Bronchial epithelial cell (primary cell): ENCODE results near the gene NUPR1. TPM values are rescaled to one million over a fixed set of nuclear protein-coding genes. Genes with fewer than 3 reads are reported as not detected.

ENCODE experiments used
- DNase-seq: peaks from one replicate; pipeline ENCODE4 v3.0.0-alpha.2; 2010; ENCODE audit warnings: low read depth
- FAIRE-seq: peaks from 2 replicates; lab custom pipeline; 2011; peaks lifted over from hg19 to GRCh38; lab: Jason Lieb, UNC
- H3K27me3 ChIP-seq: 2 replicates; pipeline ENCODE4 v1.5.1; 2011; ENCODE audit warnings: low read length; ENCODE audit not compliant: control insufficient read depth, insufficient read depth
- H3K36me3 ChIP-seq: 2 replicates; pipeline ENCODE4 v1.5.1; 2011; ENCODE audit warnings: low read length; ENCODE audit not compliant: control insufficient read depth, insufficient read depth
- H3K4me3 ChIP-seq: 2 replicates; pipeline ENCODE4 v1.5.1; 2011; ENCODE audit warnings: mild to moderate bottlenecking, low read depth, low read length, control low read depth
- total RNA-seq: library from RNA; depleted of rRNA; stranded (reverse); fragments of >200 nt; gene quantifications from 2 replicates; pipeline ENCODE4 v1.2.1, GENCODE V29; 2014
- TF ChIP-seq, protein P1 (sequence below): IDR thresholded peaks from 2 replicates; pipeline ENCODE4 v1.5.1; 2011; ENCODE audit warnings: mild to moderate bottlenecking, moderate library complexity, low read length, control low read depth, inconsistent platforms; ENCODE audit not compliant: insufficient read depth, severe bottlenecking

NUPR1 gene
- total RNA-seq, 1 donor from 2014 or later, result 65.3 TPM

DNA sequence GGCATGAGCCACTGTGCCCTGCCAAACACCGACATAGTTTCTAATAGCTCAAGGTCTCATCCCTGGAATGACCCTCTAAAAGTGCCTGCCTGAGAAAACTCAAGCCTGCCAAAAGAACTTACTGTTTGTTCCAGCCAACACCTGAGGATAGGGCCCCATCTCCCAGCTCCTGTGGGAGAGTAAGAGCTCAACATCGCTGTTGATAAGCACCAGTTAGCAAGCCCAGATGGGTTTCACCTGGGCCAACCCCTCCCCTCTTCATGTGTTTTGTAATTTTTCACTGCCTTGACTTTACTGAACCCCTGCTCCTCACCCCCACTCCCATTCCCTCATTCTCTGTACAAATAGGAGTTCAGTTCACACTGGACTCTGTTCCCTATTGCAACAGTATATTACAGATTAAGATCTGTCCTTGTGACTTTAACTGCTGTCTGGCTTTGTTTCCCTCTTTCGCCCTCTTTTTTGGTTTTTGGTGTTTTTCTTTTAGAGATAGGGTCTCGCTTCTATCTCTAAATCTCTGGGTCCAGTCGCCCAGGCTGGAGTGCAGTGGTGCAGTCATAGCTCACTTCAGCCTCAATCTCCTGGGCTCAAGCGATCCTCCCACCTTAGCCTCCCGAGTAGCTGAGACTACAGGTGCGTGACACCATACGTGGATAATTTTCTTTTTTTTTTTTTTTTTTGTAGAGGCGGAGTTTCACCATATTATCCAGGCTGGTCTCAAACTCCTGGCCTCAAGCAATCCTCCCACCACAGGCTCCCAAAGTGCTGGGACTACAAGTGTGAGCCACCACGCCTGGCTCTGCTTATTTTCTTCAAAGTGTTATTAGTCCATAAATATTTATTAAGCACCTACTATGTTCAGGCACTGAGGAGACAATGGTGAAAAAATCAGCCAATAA is 12.3 kb downstream of the NUPR1 start:
- no peak for FAIRE-seq
- Histone ChIP-seq H3K4me3 (no peak overlapping the region), H3K27me3 (no peaks in the 10 kb centered on the region), H3K36me3 (no peaks in the 10 kb centered on the region)
- DNase-seq, result no peak
- TF ChIP-seq, protein P1, sequence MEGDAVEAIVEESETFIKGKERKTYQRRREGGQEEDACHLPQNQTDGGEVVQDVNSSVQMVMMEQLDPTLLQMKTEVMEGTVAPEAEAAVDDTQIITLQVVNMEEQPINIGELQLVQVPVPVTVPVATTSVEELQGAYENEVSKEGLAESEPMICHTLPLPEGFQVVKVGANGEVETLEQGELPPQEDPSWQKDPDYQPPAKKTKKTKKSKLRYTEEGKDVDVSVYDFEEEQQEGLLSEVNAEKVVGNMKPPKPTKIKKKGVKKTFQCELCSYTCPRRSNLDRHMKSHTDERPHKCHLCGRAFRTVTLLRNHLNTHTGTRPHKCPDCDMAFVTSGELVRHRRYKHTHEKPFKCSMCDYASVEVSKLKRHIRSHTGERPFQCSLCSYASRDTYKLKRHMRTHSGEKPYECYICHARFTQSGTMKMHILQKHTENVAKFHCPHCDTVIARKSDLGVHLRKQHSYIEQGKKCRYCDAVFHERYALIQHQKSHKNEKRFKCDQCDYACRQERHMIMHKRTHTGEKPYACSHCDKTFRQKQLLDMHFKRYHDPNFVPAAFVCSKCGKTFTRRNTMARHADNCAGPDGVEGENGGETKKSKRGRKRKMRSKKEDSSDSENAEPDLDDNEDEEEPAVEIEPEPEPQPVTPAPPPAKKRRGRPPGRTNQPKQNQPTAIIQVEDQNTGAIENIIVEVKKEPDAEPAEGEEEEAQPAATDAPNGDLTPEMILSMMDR, result no peak

DNA sequence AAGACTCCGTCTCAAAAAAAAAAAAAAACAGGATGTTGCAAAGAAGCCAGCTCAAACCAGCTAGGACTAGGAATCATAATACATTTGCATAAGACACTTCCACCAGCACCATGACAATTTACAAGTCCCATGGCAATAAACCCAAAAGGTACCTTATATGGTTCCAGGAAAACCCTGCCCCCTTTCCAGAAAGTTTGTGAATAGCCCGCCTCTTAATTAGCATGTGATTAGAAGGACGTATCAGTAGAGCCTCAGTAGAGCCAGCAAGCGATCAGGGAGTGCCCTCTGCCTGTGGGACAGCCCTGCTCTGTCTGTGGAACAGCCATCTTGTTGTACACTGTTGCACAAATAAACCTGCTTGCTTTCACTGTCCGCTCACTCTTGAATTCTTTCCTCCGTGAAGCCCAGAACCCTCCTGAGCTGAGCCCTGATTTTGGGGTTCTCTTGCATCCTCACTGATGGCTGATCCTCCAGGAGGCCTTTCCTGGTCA is 14.0 kb downstream of the NUPR1 start:
- no peaks in the 10 kb centered on the region for H3K36me3 ChIP-seq
- DNase-seq (no peak), FAIRE-seq (no peak)
- H3K27me3 ChIP-seq, result no peaks in the 10 kb centered on the region
- TF ChIP-seq, protein P1, result no peak
- H3K4me3 ChIP-seq, result no peak overlapping the region

DNA sequence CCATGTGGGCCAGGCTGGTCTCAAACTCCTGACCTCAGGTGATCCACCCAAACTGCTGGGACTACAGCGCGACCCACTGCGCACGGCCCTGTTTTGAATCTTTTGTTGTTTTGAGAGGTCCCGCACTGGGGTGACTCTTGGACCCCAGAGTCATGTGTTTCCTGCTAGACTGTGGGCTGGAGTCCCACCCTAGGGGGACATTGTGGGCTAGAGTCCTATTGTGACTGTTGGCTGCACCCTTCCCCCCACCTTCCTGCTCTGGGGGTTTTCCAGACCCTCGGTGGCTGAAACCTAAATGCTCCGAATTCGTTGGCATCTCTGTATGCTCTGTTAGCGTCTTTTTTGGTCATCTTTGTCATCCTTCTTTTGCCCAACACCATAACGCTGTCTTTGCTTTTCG is 16.0 kb downstream of the NUPR1 start:
- Histone ChIP-seq H3K4me3 (no peak overlapping the region), H3K27me3 (no peaks in the 10 kb centered on the region), H3K36me3 (no peaks in the 10 kb centered on the region)
- TF ChIP-seq, protein P1, result no peak
- DNase-seq, result no peak
- no peak for FAIRE-seq

DNA sequence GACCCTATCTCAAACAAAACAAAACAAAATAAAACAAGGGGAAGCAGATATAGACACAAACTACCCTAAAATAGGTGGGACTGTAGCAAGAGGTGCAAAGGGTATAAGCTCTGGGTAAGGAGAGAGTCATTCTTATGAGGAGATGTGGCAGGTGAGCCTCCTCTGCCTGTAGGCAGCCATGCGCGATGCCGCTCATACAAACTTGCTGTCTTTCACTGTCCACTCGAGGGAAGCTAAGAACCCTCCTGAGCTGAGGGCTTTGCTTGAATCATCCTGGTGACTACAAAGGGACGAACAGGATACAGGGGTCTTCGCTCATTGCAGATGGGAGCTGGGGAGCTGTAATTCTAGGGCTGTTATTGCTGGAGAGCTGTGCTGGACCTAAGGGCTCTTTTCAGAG is 17.3 kb downstream of the NUPR1 start:
- Histone ChIP-seq H3K36me3 (no peaks in the 10 kb centered on the region), H3K4me3 (no peak overlapping the region), H3K27me3 (no peaks in the 10 kb centered on the region)
- FAIRE-seq, result no peak
- no peak for DNase-seq
- TF ChIP-seq, protein P1, result no peak

DNA sequence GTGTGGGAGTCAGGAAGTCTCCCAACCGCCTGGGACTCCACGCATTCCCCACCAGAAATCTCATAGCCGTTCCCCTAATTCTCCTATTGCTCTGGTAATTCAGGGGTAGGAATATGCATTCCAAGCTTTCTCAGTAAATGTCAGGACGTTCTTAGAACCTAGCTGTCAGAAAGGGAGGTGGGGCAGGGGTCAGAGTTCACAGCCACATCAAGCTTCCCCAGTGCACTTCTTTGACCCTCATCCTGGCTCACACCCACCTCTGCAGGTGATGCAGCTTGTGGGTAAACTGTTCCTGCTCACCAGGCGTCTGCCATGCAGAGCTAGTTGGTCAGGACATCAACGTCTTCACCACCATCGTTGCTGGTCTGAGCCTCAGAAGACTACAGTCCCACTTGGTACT is 18.1 kb downstream of the NUPR1 start:
- Histone ChIP-seq H3K4me3 (no peak overlapping the region), H3K27me3 (no peaks in the 10 kb centered on the region), H3K36me3 (no peaks in the 10 kb centered on the region)
- FAIRE-seq, result no peak
- no peak for DNase-seq
- TF ChIP-seq, protein P1, result no peak
